D721Med (cell line): Measurements from ENCODE around the gene P2RX3.

Experiments
- DNase-seq: peaks from one replicate; pipeline ENCODE4 v3.0.0; 2011; ENCODE audit warnings: low spot score; ENCODE audit not compliant: insufficient read length
- FAIRE-seq: peaks from 2 replicates; lab custom pipeline; 2011; peaks lifted over from hg19 to GRCh38; lab: Jason Lieb, UNC
- TF ChIP-seq, protein P1 (sequence below): IDR thresholded peaks from 2 replicates; pipeline ENCODE4 v1.5.1; 2012; ENCODE audit warnings: mild to moderate bottlenecking, control low read depth; ENCODE audit not compliant: insufficient read depth; ENCODE audit errors: missing control alignments

Gene P2RX3

DNA sequence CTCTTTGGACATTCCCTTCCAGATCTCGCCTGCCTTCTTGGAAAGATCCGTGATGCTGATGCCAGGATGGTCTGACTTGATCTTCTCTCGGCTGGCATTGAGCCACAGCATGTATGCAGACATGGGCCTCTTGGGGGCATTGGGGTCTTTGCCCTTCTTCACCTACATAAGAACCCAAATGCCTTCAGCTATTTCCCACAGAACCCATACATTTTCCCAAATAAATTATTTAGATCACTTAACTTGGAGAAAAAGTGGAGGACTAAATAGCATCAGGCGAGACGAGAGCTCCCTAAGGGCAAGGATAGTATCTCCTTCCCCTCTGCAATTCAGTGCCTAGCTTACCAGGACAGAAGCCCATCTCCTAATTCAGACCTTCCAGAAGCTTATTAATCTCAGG lies 10.4 kb upstream of the P2RX3 start:
- TF ChIP-seq, protein P1, sequence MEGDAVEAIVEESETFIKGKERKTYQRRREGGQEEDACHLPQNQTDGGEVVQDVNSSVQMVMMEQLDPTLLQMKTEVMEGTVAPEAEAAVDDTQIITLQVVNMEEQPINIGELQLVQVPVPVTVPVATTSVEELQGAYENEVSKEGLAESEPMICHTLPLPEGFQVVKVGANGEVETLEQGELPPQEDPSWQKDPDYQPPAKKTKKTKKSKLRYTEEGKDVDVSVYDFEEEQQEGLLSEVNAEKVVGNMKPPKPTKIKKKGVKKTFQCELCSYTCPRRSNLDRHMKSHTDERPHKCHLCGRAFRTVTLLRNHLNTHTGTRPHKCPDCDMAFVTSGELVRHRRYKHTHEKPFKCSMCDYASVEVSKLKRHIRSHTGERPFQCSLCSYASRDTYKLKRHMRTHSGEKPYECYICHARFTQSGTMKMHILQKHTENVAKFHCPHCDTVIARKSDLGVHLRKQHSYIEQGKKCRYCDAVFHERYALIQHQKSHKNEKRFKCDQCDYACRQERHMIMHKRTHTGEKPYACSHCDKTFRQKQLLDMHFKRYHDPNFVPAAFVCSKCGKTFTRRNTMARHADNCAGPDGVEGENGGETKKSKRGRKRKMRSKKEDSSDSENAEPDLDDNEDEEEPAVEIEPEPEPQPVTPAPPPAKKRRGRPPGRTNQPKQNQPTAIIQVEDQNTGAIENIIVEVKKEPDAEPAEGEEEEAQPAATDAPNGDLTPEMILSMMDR = no peak
- no peak for DNase-seq

DNA sequence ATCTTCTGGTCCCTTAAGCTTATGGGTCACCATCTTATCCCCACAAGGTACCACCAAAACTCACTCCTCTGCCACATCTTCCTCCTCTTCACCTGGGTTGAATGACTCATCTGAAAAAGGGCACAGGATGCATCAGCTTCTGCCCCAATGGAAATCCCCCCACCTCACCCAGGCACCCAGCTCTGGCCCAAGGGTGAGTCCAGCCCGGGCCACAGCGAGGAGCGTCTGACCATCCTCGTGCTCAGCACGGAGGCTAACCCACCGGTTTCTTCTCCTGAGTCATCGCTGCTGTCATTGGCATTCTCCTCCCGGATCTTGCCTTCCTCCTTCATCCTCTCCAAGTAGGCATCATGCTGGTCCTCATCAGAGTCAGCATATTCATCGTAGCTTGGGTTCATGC lies 8.1 kb upstream of the P2RX3 start:
- no peak for DNase-seq
- TF ChIP-seq, protein P1 = no peak
- FAIRE-seq = no peak

More for the DNA sequence above, 10.4 kb upstream of the P2RX3 start:
- FAIRE-seq = no peak

DNA sequence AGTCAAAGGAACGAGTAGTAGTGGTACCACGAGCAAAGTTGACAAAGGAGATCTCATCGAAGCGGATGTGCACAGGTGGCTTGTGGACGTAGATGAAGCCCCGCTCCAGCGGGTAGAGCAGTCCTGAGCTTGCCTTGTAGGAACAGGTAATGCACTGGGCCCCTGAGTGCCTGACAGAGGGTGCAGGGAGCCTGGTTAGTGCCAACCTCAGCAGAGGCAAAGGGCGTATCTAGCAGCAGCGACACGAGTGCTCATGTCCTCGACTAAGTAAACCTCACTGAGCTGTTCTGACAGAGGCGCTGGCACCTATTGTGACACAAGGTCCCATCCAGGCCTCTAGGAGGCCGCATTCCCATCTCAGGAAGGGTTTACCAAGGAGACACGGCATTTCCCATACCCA lies 6.4 kb upstream of the P2RX3 start:
- FAIRE-seq (no peak), DNase-seq (no peak)
- TF ChIP-seq, protein P1 = no peak

DNA sequence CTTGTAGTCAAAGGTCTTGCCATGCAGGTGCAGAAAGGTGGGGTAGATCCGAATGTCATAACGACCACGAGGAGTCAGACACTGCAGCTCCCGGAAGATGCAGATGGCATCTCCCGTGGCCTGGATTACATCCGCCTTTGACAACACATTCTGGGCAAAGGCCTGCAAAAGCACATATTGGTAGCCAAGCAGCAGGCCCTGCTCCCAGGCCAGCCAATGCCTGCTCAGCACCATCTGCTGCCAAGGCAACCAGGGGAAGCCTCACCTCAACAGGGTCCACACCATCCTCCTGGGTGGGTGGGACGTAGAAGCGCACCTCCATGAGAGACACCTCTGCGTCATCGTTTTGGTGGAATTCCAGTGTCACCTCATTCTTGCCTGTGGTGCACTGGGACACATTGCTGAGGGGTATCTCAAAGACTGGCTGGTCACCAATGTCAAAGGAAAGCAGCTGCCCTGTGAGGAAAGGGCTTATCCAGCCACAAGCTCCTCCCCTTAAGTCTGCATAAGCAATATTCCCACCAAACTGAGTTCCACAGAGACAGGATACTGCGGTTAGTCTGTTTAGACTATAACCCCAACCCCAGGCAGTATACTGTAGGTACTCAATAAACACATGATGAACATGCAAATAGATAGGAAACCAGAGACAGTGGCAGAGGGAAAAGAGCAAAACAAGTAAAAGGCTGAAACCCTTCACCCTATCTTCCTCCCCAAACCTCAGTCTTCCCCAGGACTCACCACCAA lies 5.3 kb upstream of the P2RX3 start:
- no peak for FAIRE-seq
- TF ChIP-seq, protein P1 = no peak

DNA sequence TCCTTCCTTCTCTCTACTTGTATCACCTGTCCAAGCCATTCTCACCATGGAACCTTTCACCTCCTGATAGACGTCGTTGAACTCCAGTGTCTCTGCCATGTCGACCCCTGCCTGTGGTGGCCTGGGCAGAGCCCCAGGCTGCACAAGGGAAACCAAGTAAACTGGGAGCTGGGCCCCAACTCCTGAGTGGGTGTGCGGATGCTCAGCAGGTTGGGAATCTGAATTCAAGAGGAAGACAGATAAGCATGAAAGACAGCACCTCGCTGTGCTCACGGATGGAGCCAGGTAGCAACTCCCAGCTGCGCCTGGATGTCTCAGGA lies 3.2 kb upstream of the P2RX3 start:
- DNase-seq (no peak), FAIRE-seq (no peak)
- TF ChIP-seq, protein P1 = no peak

More for the DNA sequence above, 5.3 kb upstream of the P2RX3 start:
- DNase-seq = no peak

DNA sequence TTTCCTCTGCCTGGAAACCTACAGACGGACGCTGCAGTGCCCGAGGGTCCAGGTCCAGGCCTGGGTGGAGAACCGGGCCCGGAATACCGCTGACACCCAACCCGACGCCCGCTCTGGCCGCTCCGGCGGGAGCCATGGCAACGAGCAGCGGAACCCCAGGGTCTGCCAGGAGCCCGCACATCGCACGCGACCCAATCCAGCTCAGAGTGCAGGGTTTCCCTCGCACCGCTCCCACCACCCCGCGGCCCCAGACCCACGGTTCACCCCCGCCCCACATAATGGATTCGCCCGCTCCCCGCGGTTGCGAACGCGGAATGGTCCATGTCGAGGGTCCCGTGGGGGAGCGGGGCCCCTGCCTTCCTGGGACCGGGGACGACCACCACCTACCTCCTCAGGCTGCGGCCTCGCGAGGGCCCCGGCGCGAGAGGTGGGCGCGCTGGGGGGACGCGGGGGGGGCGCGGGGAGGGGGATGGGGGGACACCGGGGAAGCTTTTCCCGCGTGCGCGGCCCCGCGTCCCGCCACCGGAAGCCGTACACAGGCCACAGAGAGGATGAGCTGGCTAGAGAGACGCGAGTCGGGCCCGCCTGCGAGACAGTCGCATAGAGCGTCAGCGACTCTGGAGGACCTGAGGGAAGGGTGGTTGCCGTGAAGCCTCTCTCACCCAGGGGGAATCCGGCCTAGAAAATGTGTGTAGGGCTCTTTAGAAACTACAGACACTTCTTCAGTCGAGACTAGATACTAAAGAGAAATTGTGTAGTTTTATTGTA lies 2.6 kb upstream of the P2RX3 start, which contains the start of gene SSRP1:
TSS of gene SSRP1 (minus strand) at position 550 of the 768 bp plus-strand sequence. CDS start 771 bp downstream, outside the sequence.
- DNase-seq = peak; percentile 84
- TF ChIP-seq, protein P1 = no peak
- FAIRE-seq = no peak
